ENCODE data around the gene USP17L12. TPM values are rescaled to one million over a fixed set of nuclear protein-coding genes. Genes with fewer than 3 reads are reported as not detected.
"Not testable (repeated sequence)": the region's sequence is repeated elsewhere in the genome, so short reads cannot be mapped to it uniquely, and the experiment has no call there.

The USP17L12 gene
- total RNA-seq, 1 experiment from 2014 or later = not detected

DNA sequence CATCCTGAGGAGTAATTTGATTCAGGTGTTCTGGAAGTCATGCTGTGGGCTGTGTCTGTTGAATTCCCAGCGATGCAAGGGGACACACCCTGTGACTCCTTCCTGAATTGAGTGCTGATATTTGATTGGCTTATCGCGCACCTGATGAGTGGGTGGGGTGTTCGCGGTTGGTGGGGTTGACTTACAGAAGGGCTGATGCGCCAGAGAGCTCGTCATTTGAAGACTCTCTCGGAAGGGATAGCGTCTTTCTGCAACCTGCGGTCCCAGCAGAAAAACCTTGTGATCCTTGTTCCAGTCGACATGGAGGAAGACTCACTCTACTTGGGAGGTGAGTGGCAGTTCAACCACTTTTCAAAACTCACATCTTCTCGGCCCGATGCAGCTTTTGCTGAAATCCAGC lies 42.6 kb downstream of the USP17L12 start, which contains the start of gene USP17L21:
Gene USP17L21, plus strand, starts transcription at position 301 of the 400 bp plus-strand sequence. Its CDS starts 0 bp downstream, at position 301.
- ATAC-seq; H3K4me1 Mint-ChIP-seq; H3K27me3 Mint-ChIP-seq (ENCODE audit: low read depth); H3K4me3 Mint-ChIP-seq; POLR2A ChIA-PET; H3K36me3 Mint-ChIP-seq; CTCF ChIA-PET; H3K27ac Mint-ChIP-seq; DNase-seq (ENCODE audit: low spot score); H3K9me3 Mint-ChIP-seq: not testable (repeated sequence)

DNA sequence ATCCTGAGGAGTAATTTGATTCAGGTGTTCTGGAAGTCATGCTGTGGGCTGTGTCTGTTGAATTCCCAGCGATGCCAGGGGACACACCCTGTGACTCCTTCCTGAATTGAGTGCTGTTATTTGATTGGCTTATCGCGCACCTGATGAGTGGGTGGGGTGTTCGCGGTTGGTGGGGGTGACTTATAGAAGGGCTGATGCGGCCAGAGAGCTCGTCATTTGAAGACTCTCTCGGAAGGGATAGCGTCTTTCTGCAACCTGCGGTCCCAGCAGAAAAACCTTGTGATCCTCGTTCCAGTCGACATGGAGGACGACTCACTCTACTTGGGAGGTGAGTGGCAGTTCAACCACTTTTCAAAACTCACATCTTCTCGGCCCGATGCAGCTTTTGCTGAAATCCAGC lies 47.4 kb downstream of the USP17L12 start, which contains the start of gene USP17L22:
Gene USP17L22, plus strand, starts transcription at position 301 of the 400 bp plus-strand sequence. Its CDS starts 0 bp downstream, at position 301.
- H3K4me3 Mint-ChIP-seq; CTCF ChIA-PET; H3K27ac Mint-ChIP-seq; H3K27me3 Mint-ChIP-seq (ENCODE audit: low read depth); ATAC-seq; POLR2A ChIA-PET; H3K4me1 Mint-ChIP-seq; DNase-seq (ENCODE audit: low spot score); H3K36me3 Mint-ChIP-seq; H3K9me3 Mint-ChIP-seq: not testable (repeated sequence)

Other genes starting within 250 kb of the USP17L12 start
- gene FAM90A26, start 49.7 kb upstream of the USP17L12 start, total RNA-seq (2021) = 0.09 to 0.11 TPM in 2 of 3 replicates, not detected in the other
- not detected in 3 replicates for gene USP17L10, start 9.5 kb upstream of the USP17L12 start, total RNA-seq (2021)
- not detected in 3 replicates for gene USP17L11, start 4.7 kb upstream of the USP17L12 start, total RNA-seq (2021)
- not detected in 3 replicates for gene USP17L13, start 4.7 kb downstream of the USP17L12 start, total RNA-seq (2021)
- gene USP17L15, start 14.2 kb downstream of the USP17L12 start, total RNA-seq (2021) = not detected in 3 replicates
- not detected in 3 replicates for gene USP17L17, start 23.7 kb downstream of the USP17L12 start, total RNA-seq (2021)
- not detected in 3 replicates for gene USP17L18, start 28.5 kb downstream of the USP17L12 start, total RNA-seq (2021)
- not detected in 3 replicates for gene USP17L19, start 33.2 kb downstream of the USP17L12 start, total RNA-seq (2021)
- not detected in 3 replicates for gene USP17L20, start 38.0 kb downstream of the USP17L12 start, total RNA-seq (2021)
- gene USP17L21, start 42.7 kb downstream of the USP17L12 start, total RNA-seq (2021) = not detected in 3 replicates
- gene USP17L22, start 47.5 kb downstream of the USP17L12 start, total RNA-seq (2021) = not detected in 3 replicates
- not detected in 3 replicates for gene USP17L24, start 105.0 kb downstream of the USP17L12 start, total RNA-seq (2021)
- not detected in 3 replicates for gene USP17L25, start 109.8 kb downstream of the USP17L12 start, total RNA-seq (2021)
- gene USP17L26, start 114.5 kb downstream of the USP17L12 start, total RNA-seq (2021) = not detected in 3 replicates
- not detected in 3 replicates for gene USP17L5, start 119.3 kb downstream of the USP17L12 start, total RNA-seq (2021)
- not detected in 3 replicates for gene USP17L27, start 124.0 kb downstream of the USP17L12 start, total RNA-seq (2021)
- gene USP17L28, start 128.7 kb downstream of the USP17L12 start, total RNA-seq (2021) = not detected in 3 replicates
- gene USP17L29, start 133.5 kb downstream of the USP17L12 start, total RNA-seq (2021) = not detected in 3 replicates
- not detected in 3 replicates for gene USP17L30, start 143.0 kb downstream of the USP17L12 start, total RNA-seq (2021)
- not detected in 3 replicates for gene DEFB131A, start 224.3 kb downstream of the USP17L12 start, total RNA-seq (2021)